NCI-H128 (cell line): ENCODE results near the gene ANKRD50.

ENCODE experiments used
- DNase-seq: peaks from one replicate; lab custom pipeline; 2025; ENCODE audit not compliant: unreplicated experiment; lab: John Stamatoyannopoulos, UW

The ANKRD50 gene

DNA sequence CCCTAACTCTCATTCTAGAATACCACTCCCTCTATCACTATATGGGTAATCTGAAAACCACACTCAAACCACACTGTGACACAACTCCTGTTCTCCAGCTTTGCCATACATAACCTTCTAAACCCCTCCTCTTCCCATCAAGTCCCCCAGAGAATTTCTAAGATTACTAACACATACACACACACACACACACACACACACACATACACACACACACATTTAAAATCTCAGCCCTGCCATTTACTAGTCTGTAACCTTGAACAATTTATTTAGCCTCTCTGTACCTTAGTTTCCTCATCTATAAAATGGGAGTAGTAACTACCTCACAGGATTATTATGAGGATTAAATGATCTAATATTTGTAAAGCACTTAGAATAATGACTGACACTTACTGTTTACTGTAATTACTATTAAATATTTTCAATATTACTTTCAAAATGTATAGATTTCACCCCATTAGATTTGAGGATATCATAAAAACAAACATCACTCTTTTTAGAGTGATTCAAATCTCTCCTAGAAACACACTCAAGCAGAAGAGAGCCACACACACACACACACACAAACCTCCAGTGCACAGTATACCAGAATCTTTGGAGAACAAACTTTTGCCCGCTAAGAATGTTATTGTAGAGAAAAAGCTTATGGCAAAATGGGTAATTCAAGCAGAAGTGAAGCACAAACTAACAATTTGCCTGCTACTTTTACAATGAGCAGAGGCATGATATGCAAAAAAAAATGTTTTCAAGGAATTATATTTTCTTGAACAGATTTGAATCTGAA lies 3.8 kb downstream of the ANKRD50 start:
- no peak for DNase-seq

DNA sequence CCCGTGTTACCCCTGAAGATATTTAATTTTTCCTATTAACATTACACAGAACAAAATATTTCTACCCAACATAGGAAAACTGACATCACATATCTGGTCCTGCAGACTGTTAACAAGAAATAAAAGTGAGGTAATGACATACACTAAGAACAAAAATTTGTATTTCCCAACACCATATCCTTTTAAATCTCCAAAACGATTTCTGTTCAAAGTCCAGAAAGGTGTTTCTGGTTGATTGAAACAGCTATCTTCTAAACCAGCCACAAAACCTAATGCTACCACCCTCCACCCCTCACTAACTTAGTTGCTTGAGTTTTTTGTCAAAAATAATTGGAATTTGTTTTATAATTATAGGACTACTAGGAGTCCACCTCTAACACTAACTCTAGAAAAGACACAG lies 7.1 kb downstream of the ANKRD50 start:
- no peak for DNase-seq

DNA sequence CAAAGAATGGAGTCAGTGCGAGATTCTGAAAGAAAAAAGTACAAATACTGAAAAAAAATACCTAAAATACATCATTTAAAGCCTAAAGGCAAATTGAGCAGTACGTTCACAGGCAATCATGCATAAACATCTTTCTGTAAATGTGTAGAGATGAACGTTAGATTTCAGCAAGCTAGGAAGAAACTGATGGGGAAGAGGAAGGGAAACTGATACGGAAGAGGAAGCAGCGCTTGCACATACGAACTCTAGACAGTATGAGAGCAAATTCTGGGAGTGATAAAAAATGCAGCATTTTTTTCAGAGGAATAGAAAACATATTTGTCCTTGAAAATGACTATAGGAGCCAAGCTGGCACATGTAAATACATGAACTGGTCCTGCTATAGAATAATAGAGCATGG lies 9.4 kb downstream of the ANKRD50 start:
- DNase-seq, result no peak

DNA sequence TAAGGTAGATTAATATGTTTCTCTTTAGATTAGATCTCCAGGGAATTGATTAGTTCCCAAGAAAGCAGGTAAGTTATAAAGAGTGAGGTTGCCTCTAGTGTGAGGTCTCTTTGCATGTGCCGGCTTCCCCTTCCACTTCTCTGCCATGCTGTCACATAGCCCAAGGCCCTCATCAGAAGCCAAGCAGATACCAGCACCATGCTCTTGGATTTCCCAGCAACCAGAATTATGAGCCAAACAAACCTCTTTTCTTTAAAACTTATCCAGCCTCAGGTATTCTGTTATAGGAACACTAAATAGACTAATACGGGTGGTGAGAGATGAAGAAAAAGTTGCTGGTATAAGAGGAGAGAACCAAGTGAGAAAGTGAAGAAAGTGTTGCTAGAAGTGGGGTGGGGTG lies 15.1 kb downstream of the ANKRD50 start:
- DNase-seq, result no peak

DNA sequence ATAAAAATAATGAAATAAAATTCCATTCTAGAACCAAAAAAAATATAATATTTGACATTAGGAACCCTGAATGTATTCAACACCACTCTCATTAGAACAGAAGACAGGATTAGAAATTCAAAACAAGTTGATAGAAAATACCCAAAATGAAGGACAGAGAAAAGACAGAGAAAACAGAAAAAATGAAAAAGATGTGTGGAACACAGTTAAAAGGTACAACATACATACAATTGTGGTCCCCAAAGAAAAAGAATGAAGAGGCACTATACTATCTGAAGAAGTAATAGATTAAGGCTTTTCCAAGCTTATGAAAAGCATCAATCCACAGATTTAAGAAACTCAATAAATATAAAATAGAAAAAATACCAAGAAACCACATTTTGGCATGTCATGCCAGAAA lies 16.4 kb downstream of the ANKRD50 start:
- DNase-seq, result no peak

DNA sequence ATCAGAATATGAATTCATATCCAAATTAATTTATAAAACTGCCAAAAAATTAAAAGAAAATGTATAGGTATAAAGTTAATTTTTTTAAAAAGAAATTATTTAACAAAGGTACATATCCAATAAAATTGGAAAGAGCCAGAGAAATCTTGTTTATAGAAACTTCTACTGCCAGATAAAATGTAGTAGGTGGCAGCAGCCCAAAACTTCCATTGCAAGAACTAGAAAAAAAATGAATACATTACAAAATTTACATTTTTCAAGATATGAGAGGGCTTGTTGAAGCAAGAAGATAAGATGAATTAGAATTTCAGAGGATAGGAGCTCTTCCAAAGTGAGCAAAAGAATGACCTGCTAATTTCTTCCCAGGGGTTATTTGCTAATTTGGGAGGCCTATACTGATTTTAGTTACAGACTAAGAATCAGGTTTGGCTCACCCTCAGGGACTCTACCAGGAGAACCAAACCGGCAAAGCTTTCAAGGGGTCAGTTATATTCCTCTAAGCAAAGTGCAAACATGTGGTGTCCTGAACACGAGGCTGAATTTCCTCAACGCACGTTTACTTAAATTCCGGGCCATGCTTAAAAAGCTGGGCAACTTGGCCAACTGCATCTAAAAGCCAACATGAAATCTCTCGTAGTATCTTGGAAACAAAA lies 17.5 kb downstream of the ANKRD50 start:
- no peak for DNase-seq

DNA sequence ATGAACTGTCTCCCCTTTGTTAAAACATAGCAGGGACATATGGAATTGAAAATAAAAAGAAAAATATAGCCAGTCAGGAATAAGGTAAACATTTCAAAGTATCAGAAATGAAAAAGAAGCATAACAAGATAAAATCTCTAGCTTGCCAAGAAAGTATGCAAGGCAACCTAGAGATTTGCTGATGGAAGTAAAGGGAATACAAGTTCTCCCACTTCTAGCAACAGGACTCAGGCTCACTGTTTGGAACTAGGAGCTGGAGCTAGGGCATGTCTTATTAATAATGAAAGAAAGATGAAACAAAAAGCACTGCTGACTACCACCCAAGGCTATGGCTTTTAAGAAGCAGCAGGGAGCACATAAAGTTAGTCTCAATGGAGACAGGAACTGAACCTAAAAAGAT lies 18.2 kb downstream of the ANKRD50 start:
- DNase-seq, result no peak

DNA sequence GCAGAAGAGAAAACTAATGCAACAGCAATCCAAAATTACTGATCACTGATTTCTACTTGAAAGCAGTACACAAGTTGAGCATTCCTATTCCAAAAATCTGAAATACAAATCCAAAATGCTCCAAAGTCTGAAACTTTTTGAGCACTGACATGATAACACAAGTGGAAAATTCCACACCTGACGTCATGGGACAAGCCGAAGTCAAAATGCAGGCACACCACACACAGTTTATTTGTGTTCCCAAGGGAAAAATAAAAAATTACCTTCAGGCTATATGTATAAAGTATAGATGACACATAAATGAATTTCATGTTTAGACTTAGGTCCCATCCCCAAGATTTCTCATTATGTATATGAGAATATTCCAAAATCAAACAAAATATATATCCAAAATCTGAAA lies 20.7 kb downstream of the ANKRD50 start:
- DNase-seq, result no peak

DNA sequence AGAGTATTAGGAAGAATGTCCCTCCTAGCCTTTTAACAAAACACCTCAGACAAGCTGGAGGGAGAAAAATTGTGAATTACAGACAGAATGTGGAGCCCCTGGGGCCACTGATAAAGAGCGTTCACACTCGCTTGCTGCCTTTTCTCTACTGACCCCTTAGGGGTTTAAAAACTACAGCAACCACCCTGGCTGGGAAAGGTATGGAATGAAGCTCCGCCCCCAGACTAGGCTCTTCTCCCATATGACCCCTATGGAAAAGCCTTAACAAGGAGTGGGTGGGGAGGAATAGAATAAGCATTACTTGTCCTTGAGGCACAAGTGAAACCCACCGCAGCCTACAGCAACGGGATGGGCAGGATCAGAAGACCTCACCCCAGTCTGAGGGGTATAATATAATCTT lies 26.3 kb downstream of the ANKRD50 start:
- no peak for DNase-seq

DNA sequence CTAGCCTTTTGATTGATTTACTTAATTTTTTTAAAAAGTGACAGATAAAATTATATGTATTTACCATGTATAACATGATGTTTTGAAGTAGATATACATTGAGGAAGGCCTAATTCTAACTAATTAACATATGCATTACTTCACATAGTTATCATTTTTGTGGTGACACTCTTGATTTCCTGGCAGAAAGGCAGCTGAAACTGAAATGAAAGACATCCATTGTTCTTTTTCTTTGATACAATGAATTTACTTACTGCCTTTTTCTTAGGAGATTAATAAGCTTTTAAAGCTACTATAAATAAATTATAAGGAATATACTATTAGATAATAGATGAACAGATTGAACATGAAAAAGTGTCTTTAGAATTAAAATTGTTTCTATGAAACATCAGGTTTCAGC lies 26.7 kb downstream of the ANKRD50 start:
- no peak for DNase-seq

DNA sequence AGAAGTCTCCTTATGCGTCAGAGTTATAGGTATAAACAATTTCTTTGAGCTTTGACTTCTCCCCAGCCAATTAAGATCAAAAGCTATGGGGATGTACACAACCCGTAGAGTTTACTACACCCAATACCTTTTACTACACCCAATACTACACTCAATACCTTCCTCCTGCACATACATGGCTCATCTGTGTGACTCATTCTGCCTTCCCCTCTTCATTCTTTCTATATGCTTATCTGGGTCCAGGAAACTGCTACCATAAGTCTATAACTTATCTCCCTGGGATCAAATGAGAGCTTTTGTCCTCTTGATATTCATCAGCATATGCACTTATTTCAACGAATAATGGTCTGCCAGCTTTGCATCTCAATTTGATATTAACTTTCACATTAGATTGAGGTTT lies 28.2 kb downstream of the ANKRD50 start:
- no peak for DNase-seq

DNA sequence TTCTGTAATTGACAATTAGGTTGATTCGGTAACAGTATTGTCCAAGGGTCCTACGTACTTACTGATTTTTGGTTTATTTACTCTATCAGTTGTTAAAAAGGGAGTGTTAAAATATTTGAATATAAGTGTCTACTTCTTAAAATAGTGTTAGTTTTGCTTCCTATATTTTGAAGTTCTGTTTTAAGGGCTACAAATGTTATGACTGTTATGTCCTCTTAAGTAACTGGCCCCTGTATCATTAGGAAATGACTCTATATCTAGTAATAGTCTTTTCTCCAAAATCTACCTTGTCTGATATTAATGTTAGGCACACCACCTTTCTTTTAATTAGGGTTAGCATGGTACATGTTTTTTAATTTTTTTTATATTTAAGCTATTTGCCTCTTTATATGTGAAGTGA lies 30.1 kb downstream of the ANKRD50 start:
- DNase-seq, result no peak

DNA sequence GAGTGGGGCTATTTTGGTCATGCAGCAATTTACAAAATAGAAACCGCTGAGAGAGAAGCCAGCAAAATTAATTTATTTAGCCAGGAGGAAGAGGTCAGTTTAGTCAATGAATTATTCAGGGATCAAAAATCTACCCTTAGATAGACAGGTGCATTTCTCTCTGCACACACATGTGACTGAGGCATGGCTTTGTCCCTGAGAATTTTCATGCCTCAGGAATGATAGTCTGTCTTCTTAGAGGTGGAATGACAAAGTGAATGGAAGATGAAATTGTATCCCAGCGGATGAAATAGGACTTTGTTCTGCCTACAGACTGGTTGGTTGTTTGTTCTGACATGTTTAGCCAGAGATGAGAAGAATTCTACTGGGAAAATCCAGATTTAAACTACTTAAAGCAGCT lies 46.0 kb downstream of the ANKRD50 start:
- DNase-seq, result no peak

DNA sequence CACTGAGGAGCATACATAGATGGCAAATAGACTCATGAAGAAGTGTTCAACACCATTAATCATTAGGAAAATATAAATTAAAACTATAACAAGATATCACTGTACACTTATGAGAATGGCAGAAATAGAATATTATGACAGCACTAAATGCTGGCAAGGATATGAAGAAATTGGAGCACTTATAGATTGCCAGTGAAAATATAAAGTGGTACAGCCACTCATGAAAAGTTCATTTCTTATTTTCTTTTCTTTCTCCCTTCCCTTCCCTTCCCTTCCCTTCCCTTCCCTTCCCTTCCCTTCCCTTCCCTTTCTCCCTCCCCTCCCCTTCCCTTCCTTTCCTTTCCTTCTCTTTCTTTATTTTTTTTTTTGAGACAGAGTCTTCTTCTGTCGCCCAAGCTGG lies 53.7 kb downstream of the ANKRD50 start:
- DNase-seq, result no peak

DNA sequence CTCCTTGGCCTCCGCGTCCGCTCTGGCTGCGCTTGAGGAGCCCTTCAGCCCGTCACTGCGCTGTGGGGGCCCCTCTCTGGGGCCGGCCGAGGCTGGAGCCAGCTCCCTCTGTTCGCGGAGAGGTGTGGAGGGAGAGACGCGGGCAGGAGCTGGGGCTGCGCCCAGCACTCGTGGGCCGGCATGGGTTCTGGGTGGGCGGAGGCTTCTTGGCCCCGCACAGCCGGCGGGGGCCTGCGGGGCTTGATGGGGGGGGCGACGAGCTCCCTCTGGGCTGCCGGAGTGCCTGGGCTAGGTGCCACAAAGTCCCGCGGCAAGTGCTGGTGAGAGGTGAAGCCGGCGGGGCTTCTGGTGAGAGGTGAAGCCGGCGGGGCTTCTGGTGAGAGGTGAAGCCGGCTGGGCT lies 61.9 kb downstream of the ANKRD50 start:
- DNase-seq, result no peak

DNA sequence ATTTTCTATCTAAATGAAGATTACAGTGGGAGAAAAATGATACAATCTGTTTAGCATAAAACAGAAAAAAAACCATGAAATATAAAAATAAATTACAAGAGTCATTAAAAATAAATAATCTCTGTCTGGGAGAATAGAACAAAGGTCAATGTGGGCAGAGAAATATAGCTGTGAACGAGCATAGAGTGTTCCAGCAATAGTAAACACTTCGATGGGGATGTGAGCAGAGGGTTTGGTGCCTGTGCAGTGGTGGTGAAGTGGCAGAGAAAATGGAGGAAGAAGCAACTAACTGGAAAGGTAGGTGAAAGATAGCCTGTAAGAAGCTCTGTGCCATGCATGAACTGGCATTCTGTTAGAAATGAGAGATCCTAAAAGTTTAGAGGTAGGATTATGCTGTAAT lies 64.9 kb downstream of the ANKRD50 start:
- no peak for DNase-seq

DNA sequence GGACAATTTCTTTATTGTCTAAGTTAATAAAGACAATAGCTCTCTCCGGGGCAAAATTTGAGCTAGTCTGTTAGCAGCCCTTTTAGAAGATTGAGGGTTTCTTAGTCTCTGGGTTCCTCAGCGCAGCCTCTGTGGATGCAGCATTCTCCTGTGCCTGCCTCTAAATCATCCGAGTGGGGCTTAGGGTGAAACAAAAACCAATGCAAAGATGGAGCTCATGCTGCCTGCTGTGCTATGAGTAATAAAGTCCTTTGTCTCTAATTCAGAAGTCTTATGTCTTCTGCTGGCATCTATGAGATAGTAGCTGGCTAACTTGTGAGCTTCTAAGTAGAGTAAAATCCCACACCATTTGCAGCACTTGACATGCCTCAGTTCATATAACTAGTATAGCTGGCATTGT lies 67.9 kb downstream of the ANKRD50 start:
- no peak for DNase-seq

DNA sequence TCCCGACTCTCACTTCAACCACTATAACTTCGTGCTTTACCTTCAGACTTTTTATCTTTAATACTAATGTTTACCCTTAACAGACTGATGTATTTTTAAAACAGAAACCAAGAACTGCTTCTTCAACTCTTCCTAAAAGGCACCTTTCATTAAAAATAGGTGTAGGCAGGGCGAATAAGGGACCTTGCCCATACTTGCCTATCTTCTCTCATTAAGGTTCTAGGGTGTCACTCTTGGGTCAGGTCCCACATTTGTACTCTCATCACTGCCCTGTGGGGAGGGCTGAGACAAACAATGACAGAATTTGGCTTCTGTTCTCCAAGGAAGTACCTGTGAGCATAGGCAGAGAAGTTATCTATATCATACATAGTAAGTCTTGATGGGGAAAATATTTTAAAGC lies 69.7 kb downstream of the ANKRD50 start:
- DNase-seq, result no peak

DNA sequence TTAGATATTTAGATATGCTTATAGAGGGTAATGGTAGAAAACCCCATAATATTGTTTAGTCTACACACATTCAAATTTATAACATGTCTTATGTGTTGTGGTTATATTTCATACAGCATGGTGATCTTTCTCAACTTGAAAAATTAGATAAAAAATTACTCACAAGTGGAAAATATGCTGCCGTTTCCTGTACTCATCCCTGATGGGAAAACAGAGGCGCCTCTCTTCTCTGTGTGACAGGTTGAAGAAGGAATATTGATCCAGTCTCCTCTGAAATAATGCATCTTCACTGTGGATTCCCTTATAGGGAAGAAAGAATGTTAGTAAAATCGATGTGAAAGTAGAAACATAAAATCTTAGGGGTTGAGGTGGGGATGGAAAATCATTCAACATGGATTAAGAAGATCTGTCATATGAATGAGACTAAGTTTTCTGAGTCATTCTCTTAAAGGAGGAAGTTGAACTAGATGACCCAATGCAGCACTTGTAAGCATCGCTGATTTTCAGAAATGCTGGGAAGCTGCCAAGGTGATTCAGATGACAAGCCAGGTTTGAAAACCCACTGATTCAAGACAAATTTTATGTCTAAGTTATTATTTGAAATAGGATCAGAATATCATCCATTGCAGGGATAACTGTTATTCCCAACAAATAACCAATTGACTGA lies 70.7 kb downstream of the ANKRD50 start:
- no peak for DNase-seq

DNA sequence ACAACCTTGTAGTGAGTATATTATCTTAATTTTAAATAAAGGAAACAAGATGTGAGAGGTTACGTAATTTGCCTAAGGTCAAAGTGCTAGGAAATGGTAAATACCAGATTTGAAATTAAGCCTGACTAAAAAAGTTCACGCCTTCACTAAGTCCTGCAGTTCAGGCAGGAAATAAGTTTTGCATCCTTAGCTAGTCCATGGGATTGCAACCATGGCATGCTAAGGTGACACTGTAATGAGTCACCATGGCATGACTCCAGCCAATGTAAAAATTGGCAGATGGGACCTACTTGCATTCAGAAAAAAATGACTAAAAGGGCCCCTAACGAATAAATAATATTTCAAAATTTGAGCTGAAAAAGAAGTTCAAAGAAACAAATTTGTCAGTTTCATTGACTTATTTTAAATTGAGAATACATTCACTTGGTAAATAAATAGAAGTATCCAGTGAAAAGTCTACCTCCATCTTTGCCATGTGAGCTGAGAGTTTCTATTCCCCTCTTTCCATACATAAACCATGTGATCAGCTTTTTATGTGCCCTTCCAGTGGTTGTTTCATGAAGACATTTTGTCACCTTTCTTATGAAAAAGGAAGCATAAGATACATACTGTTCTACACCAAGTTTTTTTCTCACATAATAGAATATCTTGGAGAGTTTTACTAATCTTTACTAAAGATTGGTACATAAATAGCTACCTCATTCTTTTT lies 72.4 kb downstream of the ANKRD50 start:
- no peak for DNase-seq

DNA sequence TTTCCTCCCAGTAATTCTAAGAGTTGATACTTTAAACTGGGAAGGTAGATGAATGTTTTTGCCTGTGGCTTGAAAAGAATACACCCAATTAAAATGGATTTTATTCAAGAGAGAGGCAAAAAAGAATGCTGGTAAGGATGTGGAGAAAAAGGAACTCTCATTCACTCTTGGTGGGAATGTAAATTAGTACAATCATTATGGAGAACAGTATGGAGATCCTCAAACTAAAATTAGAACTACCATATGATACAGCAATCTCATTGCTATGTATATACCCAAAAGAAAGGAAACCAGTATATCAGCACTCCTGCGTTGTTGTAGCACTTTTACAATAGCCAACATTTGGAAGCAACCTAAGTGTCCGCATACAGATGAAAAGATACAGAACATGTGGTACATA lies 75.2 kb downstream of the ANKRD50 start:
- no peak for DNase-seq

DNA sequence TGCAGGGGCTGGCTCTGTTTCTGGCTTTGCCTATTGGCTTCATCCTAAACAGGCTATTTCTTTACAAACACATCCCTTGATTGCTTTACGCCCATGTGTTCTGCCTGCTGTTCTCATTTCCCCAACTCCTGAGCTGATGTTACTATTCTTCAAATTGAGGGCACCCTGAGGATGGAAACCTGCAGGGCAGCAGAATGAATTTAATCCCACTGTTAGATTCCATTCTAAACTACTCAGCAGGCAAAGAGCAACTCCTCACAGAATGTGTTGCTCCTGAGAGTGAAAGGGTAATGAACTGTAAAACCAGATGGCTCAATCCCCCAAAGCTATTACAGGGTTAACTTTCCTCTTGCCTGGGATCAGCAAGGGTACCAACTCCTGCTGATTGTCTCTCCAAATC lies 75.7 kb downstream of the ANKRD50 start:
- DNase-seq, result no peak
